ENCODE results near the gene ZGLP1. TPM values are rescaled to one million over a fixed set of nuclear protein-coding genes. Genes with fewer than 3 reads are reported as not detected.
A peak's percentile ranks its signal among the peaks of the same experiment; 100 is the strongest.

ZGLP1 gene
- total RNA-seq, 1 experiment from 2014 or later, result 5.0 TPM

DNA sequence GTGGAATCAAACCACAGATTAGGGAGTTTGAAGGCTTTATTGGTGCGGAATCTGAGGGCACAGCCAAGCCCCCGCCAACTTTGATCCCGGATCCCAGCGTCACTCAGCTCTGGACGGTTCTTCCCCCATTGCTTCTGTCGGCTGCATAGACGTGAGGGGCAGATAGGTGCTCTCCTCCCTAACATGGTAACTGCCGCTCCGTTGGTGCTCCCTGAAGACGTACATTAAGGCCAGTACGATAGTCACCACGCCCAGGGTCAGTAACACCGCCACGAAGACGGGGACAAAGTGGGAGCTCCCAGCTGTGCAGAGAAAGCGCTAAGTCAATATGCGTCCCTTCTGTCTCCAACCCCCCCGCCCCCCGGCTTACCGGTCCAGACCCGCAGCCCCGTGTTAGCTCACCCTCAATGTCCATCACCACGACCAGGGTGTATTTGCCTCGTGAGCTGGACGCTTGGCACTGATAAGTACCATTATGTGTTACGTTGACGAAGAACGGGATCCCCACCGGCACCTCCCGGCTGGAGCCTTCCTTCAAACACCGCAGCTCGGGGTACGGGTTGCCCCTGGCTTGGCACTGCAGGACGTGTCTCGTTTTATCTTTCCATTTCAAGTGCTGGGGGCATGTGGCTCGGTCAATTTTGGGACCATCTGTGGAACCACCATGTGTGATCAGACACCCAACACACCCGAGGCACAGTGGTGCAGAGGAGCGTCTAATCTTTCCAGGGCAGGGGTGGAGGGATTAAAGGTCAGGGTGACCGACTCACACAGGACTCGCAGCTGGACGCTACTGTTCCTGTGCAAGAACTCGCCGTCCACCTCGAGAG is 24.4 kb upstream of the ZGLP1 start:
- H3K27me3 ChIP-seq (ENCODE audit: insufficient read depth, low read length), result no peaks in the 10 kb centered on the region
- H3K79me2 ChIP-seq (ENCODE audit: insufficient read depth, low read length), result peaks cover 45% of the 10 kb centered on the region
- ATAC-seq (peak; percentile 26), DNase-seq (ENCODE audit: low read depth, low spot score) (no peak)
- H3K27ac ChIP-seq (ENCODE audit: low read depth, low read length), result peak overlapping the region; percentile 90
- H3K9me2 ChIP-seq (ENCODE audit: insufficient read depth), result no peaks in the 10 kb centered on the region
- H4K20me1 ChIP-seq (ENCODE audit: insufficient read depth), result no peaks in the 10 kb centered on the region
- TF ChIP-seq SIN3A (IDR thresholded peaks at IDR 0.05; ENCODE audit: low read depth), result 0 out of 2 replicates have a peak, but pooled peaks have one; percentile 10
- no peak for TF ChIP-seq ZNF274 (IDR thresholded peaks at IDR 0.05; ENCODE audit: low read depth, low read length)
- intact Hi-C loops (cut with micrococcal nuclease), result loop anchor here (2.0 kb wide), 2 partner anchors 45 to 47 kb away; partner anchors contain the start of genes ICAM5 and TYK2
- no peaks in the 10 kb centered on the region for H3K9me3 ChIP-seq (ENCODE audit: control insufficient read depth in 1 of 2, insufficient read depth in 1 of 2, low read depth in 1 of 2, low read length in 2 of 2)
- H3K4me2 ChIP-seq (ENCODE audit: low read length), result peak overlapping the region; percentile 100
- POLR2A ChIA-PET, result interaction anchor here (0.5 to 2.5 kb wide), 9 partner anchors 10 to 552 kb away, joined by 3 to 26 read pairs (median 4); partner anchors contain the start of genes ICAM5 and TYK2
- CTCF ChIA-PET, result interaction anchor here (0.6 to 1.7 kb wide), 9 partner anchors 44 to 401 kb away, joined by 3 to 4 read pairs (median 3); partner anchors contain the start of gene ICAM5
- H3K36me3 ChIP-seq (ENCODE audit: control insufficient read depth in 1 of 2, insufficient read depth in 2 of 2, low read length in 2 of 2), result peaks cover 11 to 19% of the 10 kb centered on the region in 2 experiments
- no peak overlapping the region for H2AFZ ChIP-seq (ENCODE audit: low read depth, low read length, poor library complexity, severe bottlenecking)
- RAD21 ChIA-PET (ENCODE audit: low non-redundant PET in 1 of 2, low total read pairs in 2 of 2, uncharacterized antibody in 2 of 2, unreplicated experiment in 2 of 2), result interaction anchor here (0.9 to 1.2 kb wide), 5 partner anchors 45 to 65 kb away, joined by 3 to 6 read pairs (median 3); partner anchors contain the start of gene ICAM1 (in 1 of the 2)
- peak overlapping the region; percentile 75 for H3K9ac ChIP-seq (ENCODE audit: low read length)
- BruUV-seq (replicated peaks), result TSS peak; percentile 80
- H3K4me3 ChIP-seq (replicated peaks in 1 of 2; ENCODE audit: low read depth in 1 of 2, low read length in 2 of 2), result peak overlapping the region; percentile 77 to 93
- peaks cover 6 to 28% of the 10 kb centered on the region in 2 experiments; a peak in 3 of 4 replicates for H3K4me1 ChIP-seq (ENCODE audit: control insufficient read depth in 1 of 2, insufficient read depth in 2 of 2, low read length in 2 of 2)

- Histone ChIP-seq H3K4me2 (ENCODE audit: low read length) (peak within 1 kb of the TSS; percentile 100), H3K27me3 (ENCODE audit: insufficient read depth, low read length) (no peaks in the 10 kb centered on the region), H3K9me3 (ENCODE audit: control insufficient read depth in 1 of 2, insufficient read depth in 1 of 2, low read depth in 1 of 2, low read length in 2 of 2) (no peaks in the 10 kb centered on the region), H3K9me2 (ENCODE audit: insufficient read depth) (no peaks in the 10 kb centered on the region), H3K79me2 (ENCODE audit: insufficient read depth, low read length) (peaks cover 53% of the 10 kb centered on the region), H3K4me1 (ENCODE audit: control insufficient read depth in 1 of 2, insufficient read depth in 2 of 2, low read length in 2 of 2) (peaks cover 6 to 28% of the 10 kb centered on the region in 2 experiments; a peak in 3 of 4 replicates), H3K4me3 (replicated peaks in 1 of 2; ENCODE audit: low read depth in 1 of 2, low read length in 2 of 2) (peak within 1 kb of the TSS; percentile 77 to 93), H3K27ac (ENCODE audit: low read depth, low read length) (peak within 1 kb of the TSS; percentile 90), H4K20me1 (ENCODE audit: insufficient read depth) (no peaks in the 10 kb centered on the region), H2AFZ (ENCODE audit: low read depth, low read length, poor library complexity, severe bottlenecking) (peak within 1 kb of the TSS; percentile 58), H3K36me3 (ENCODE audit: control insufficient read depth in 1 of 2, insufficient read depth in 2 of 2, low read length in 2 of 2) (peaks cover 15 to 27% of the 10 kb centered on the region in 2 experiments), H3K9ac (ENCODE audit: low read length) (peak within 1 kb of the TSS; percentile 75)
- POLR2A ChIA-PET, result interaction anchor here (0.8 to 2.5 kb wide), 5 partner anchors 11 to 73 kb away, joined by 4 to 26 read pairs (median 6); partner anchors contain the start of genes ICAM5 and TYK2
- CTCF ChIA-PET, result interaction anchor here (0.6 to 1.7 kb wide), 5 partner anchors 44 to 233 kb away, joined by 3 to 4 read pairs (median 3); partner anchors contain the start of gene ICAM5
- intact Hi-C loops (cut with micrococcal nuclease), result loop anchor here (2.0 kb wide), 1 partner anchor 44 kb away; the partner anchor contains the start of gene ICAM5
- peak; percentile 92 for DNase-seq (ENCODE audit: low read depth, low spot score)
- BruUV-seq (replicated peaks), result no TSS peak
- RAD21 ChIA-PET (ENCODE audit: low non-redundant PET in 1 of 2, low total read pairs in 2 of 2, uncharacterized antibody in 2 of 2, unreplicated experiment in 2 of 2), result interaction anchor here (0.9 to 1.0 kb wide), 2 partner anchors 44 to 64 kb away, joined by 3 to 6 read pairs; no protein-coding TSS in a partner anchor
- peak; percentile 81 for ATAC-seq
- TF ChIP-seq FOSL1 (IDR thresholded peaks at IDR 0.05; ENCODE audit: low read depth) (no peak), CEBPB (IDR thresholded peaks at IDR 0.05; ENCODE audit: low read depth) (no peak), ZFX (IDR thresholded peaks at IDR 0.05) (peak; percentile 28; the same call in 1 of the 2 replicates), SRF (IDR thresholded peaks at IDR 0.05; ENCODE audit: low read depth) (no peak), CTCF (IDR thresholded peaks at IDR 0.05 in 2 of 3, conservative IDR thresholded peaks at IDR 0.05 in 1 of 3; ENCODE audit: borderline replicate concordance in 1 of 3, insufficient read depth in 1 of 3, low read depth in 2 of 3, low read length in 2 of 3) (no peak), EZH2phosphoT487 (IDR thresholded peaks at IDR 0.05; ENCODE audit: borderline replicate concordance) (no peak), RAD21 (IDR thresholded peaks at IDR 0.05; ENCODE audit: low read depth) (no peak), POLR2AphosphoS5 (IDR thresholded peaks at IDR 0.05; ENCODE audit: low read depth, low read length) (peak; percentile 84), CBX3 (IDR thresholded peaks at IDR 0.05; ENCODE audit: low read depth) (no peak), JUND (IDR thresholded peaks at IDR 0.05) (peak; percentile 71), SIN3A (IDR thresholded peaks at IDR 0.05; ENCODE audit: low read depth) (peak; percentile 80), YY1 (IDR thresholded peaks at IDR 0.05; ENCODE audit: extremely low read depth, insufficient replicate concordance, low read depth, low read length) (peak; percentile 93), ZNF274 (IDR thresholded peaks at IDR 0.05; ENCODE audit: low read depth, low read length) (no peak)
- TF ChIP-seq, protein P1, sequence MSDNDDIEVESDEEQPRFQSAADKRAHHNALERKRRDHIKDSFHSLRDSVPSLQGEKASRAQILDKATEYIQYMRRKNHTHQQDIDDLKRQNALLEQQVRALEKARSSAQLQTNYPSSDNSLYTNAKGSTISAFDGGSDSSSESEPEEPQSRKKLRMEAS (IDR thresholded peaks at IDR 0.05), result peak; percentile 88
These were observed 23.5 kb upstream of the ZGLP1 start, which contains the start of gene RAVER1 for GRCh38 chr19:10332965-10333757. Gene RAVER1, minus strand, starts transcription at chr19:10333529. Its CDS starts 22 bp downstream, at chr19:10333507.

Measured in HCT116 (cell line).